Suprapubic skin (tissue), 4 donors: Measurements from ENCODE around the gene C10orf95. TPM values are rescaled to one million over a fixed set of nuclear protein-coding genes. Genes with fewer than 3 reads are reported as not detected.

Source experiments
- DNase-seq, 2 donors: peaks; one replicate each; pipeline ENCODE4 v3.0.0-alpha.2; 2019; ENCODE audit warnings: low spot score in 2 of 2
- H3K27ac ChIP-seq: fragments of 200-600 bp; sonication (generic); one replicate; pipeline ENCODE4 v1.5.1; 2019
- H3K27me3 ChIP-seq: fragments of 200-600 bp; sonication (generic); one replicate; pipeline ENCODE4 v1.5.1; 2019
- H3K36me3 ChIP-seq: fragments of 200-600 bp; sonication (generic); one replicate; pipeline ENCODE4 v1.5.1; 2019
- H3K4me1 ChIP-seq: fragments of 200-600 bp; sonication (generic); one replicate; pipeline ENCODE4 v1.5.1; 2019
- H3K4me3 ChIP-seq: fragments of 200-600 bp; sonication (generic); one replicate; pipeline ENCODE4 v1.5.1; 2019; ENCODE audit warnings: mild to moderate bottlenecking
- H3K9me3 ChIP-seq: fragments of 200-600 bp; sonication (generic); one replicate; pipeline ENCODE4 v1.5.1; 2019
- CTCF ChIP-seq, 2 donors: fragments of 200-600 bp in 1 of 2; fragments of 450-650 bp in 1 of 2; sonication (generic) in 1 of 2; IDR thresholded peaks; one replicate each; pipeline ENCODE4 v1.5.1; 2016 to 2019; ENCODE audit warnings: antibody characterized with exemption in 2 of 2, mild to moderate bottlenecking in 1 of 2, moderate library complexity in 1 of 2
- EP300 ChIP-seq: sonication (generic); formaldehyde crosslinking; IDR thresholded peaks from one replicate; pipeline ENCODE4 v1.6.1; 2017; ENCODE audit warnings: antibody characterized with exemption
- POLR2A ChIP-seq, 2 donors: fragments of 450-650 bp; IDR thresholded peaks; one replicate each; pipeline ENCODE4 v1.6.1; 2017; ENCODE audit warnings: antibody characterized with exemption in 2 of 2, mild to moderate bottlenecking in 2 of 2, moderate library complexity in 2 of 2
- POLR2AphosphoS5 ChIP-seq, 3 donors: sonication (generic); formaldehyde crosslinking; IDR thresholded peaks; one replicate each; pipeline ENCODE4 v1.6.1; 2017; ENCODE audit warnings: antibody characterized with exemption in 3 of 3
- WGBS: methylation state at CpG from one replicate; pipeline ENCODE4 v1.1.5; 2018; 5-methylcytosine and 5-hydroxymethylcytosine counted together
- total RNA-seq, 4 donors: library from RNA; depleted of rRNA; stranded (reverse); fragments of >200 nt; gene quantifications; one replicate each; pipeline ENCODE4 v1.1.0, GENCODE V29; 2016

Gene C10orf95
- total RNA-seq, 4 donors from 2014 or later = 1.4 to 7.1 (median 5.4) TPM

- Histone ChIP-seq H3K36me3 (peaks cover 32% of the 10 kb centered on the region), H3K4me1 (peaks cover 36% of the 10 kb centered on the region), H3K27me3 (no peaks in the 10 kb centered on the region), H3K4me3 (no peak overlapping the region), H3K27ac (peak overlapping the region; percentile 41), H3K9me3 (no peaks in the 10 kb centered on the region)
- 92% methylated on average over 7 of the region's 7 CpGs for WGBS
- no peak for TF ChIP-seq POLR2A (IDR thresholded peaks at IDR 0.05)
- no peak for TF ChIP-seq CTCF (IDR thresholded peaks at IDR 0.05)
- no peak for TF ChIP-seq EP300
- TF ChIP-seq POLR2AphosphoS5 (IDR thresholded peaks at IDR 0.05) = no peak
- DNase-seq = no peak
Measured at GRCh38 chr10:102492344-102492939, 41.1 kb upstream of the C10orf95 start.

GRCh38 chr10:102491136-102491535 lies 39.8 kb upstream of the C10orf95 start:
- Histone ChIP-seq H3K36me3 (peaks cover 45% of the 10 kb centered on the region), H3K4me1 (peaks cover 36% of the 10 kb centered on the region), H3K4me3 (no peak overlapping the region), H3K27ac (no peak overlapping the region), H3K27me3 (no peaks in the 10 kb centered on the region), H3K9me3 (no peaks in the 10 kb centered on the region)
- 81% methylated on average over 4 of the region's 4 CpGs for WGBS
- DNase-seq = no peak
- TF ChIP-seq POLR2A (IDR thresholded peaks at IDR 0.05) = no peak
- no peak for TF ChIP-seq EP300
- TF ChIP-seq POLR2AphosphoS5 (IDR thresholded peaks at IDR 0.05) = no peak
- no peak for TF ChIP-seq CTCF (IDR thresholded peaks at IDR 0.05)

GRCh38 chr10:102485093-102485784 lies 33.9 kb upstream of the C10orf95 start:
- no peaks in the 10 kb centered on the region for H3K9me3 ChIP-seq
- DNase-seq = no peak
- no peaks in the 10 kb centered on the region for H3K4me1 ChIP-seq
- H3K27ac ChIP-seq = no peak overlapping the region
- H3K4me3 ChIP-seq = no peak overlapping the region
- H3K36me3 ChIP-seq = peaks cover 98% of the 10 kb centered on the region
- WGBS = 89% methylated on average over 18 of the region's 18 CpGs
- no peaks in the 10 kb centered on the region for H3K27me3 ChIP-seq
- TF ChIP-seq POLR2A (IDR thresholded peaks at IDR 0.05) (no peak), CTCF (IDR thresholded peaks at IDR 0.05) (no peak), EP300 (no peak), POLR2AphosphoS5 (IDR thresholded peaks at IDR 0.05) (no peak)

GRCh38 chr10:102484021-102484420 lies 32.7 kb upstream of the C10orf95 start:
- DNase-seq = no peak
- Histone ChIP-seq H3K9me3 (no peaks in the 10 kb centered on the region), H3K4me1 (no peaks in the 10 kb centered on the region), H3K4me3 (no peak overlapping the region), H3K27ac (no peak overlapping the region), H3K27me3 (no peaks in the 10 kb centered on the region), H3K36me3 (peaks cover 98% of the 10 kb centered on the region)
- TF ChIP-seq POLR2A (IDR thresholded peaks at IDR 0.05) = no peak
- TF ChIP-seq POLR2AphosphoS5 (IDR thresholded peaks at IDR 0.05) = no peak
- no peak for TF ChIP-seq CTCF (IDR thresholded peaks at IDR 0.05)
- WGBS = 93% methylated on average over 13 of the region's 13 CpGs

GRCh38 chr10:102480396-102480795 lies 29.1 kb upstream of the C10orf95 start:
- H3K36me3 ChIP-seq = peaks cover 64% of the 10 kb centered on the region
- H3K9me3 ChIP-seq = no peaks in the 10 kb centered on the region
- WGBS = 95% methylated on average over 6 of the region's 9 CpGs
- H3K4me1 ChIP-seq = no peaks in the 10 kb centered on the region
- DNase-seq = no peak
- TF ChIP-seq CTCF (IDR thresholded peaks at IDR 0.05) (no peak), POLR2AphosphoS5 (IDR thresholded peaks at IDR 0.05) (no peak)
- H3K27me3 ChIP-seq = no peaks in the 10 kb centered on the region
- no peak overlapping the region for H3K4me3 ChIP-seq
- H3K27ac ChIP-seq = no peak overlapping the region
